ENCODE data around the gene UNK. TPM values are rescaled to one million over a fixed set of nuclear protein-coding genes. Genes with fewer than 3 reads are reported as not detected.

The UNK gene
- total and polyA plus RNA-seq, 4 donors = 4.0 to 16.4 (median 8.9) TPM

GRCh38 chr17:75774991-75775668 lies 9.5 kb upstream of the UNK start:
- Histone ChIP-seq H3K4me3 (ENCODE audit: low read depth in 1 of 3, low read length in 3 of 3) (no peak overlapping the region), H3K27me3 (ENCODE audit: control insufficient read depth in 4 of 4, insufficient read depth in 4 of 4, low read length in 3 of 4) (no peaks in the 10 kb centered on the region), H3K9ac (ENCODE audit: low read depth in 1 of 2, low read length in 2 of 2) (no peak overlapping the region), H3K4me1 (ENCODE audit: control insufficient read depth in 4 of 4, insufficient read depth in 4 of 4, low read length in 3 of 4) (peaks cover 3 to 58% (median 37%) of the 10 kb centered on the region in 4 donors), H3K36me3 (ENCODE audit: control insufficient read depth in 4 of 4, insufficient read depth in 3 of 4, low read depth in 1 of 4, low read length in 3 of 4) (peaks cover 0 to 13% (median 8%) of the 10 kb centered on the region in 4 donors), H3K9me3 (ENCODE audit: control insufficient read depth in 4 of 4, low read length in 3 of 4) (no peaks in the 10 kb centered on the region), H3K27ac (ENCODE audit: low read depth in 1 of 2, low read length in 2 of 2) (peak overlapping the region; percentile 39 to 64)
- WGBS = 81% methylated on average over 6 of the region's 6 CpGs
- no peak for DNase-seq (ENCODE audit: low spot score)
- TF ChIP-seq HNF4G (IDR thresholded peaks at IDR 0.05) (no peak), FOXA2 (IDR thresholded peaks at IDR 0.05) (no peak), YY1 (IDR thresholded peaks at IDR 0.05) (no peak), EGR1 (IDR thresholded peaks at IDR 0.05; ENCODE audit: low read depth in 2 of 2) (no peak), HNF4A (conservative IDR thresholded peaks at IDR 0.05) (no peak), RXRA (IDR thresholded peaks at IDR 0.05) (no peak), MAX (IDR thresholded peaks at IDR 0.05) (no peak), SP1 (IDR thresholded peaks at IDR 0.05) (no peak), RAD21 (IDR thresholded peaks at IDR 0.05) (no peak), CTCF (IDR thresholded peaks at IDR 0.05; ENCODE audit: low read depth, low read length, missing input control) (no peak), ATF3 (IDR thresholded peaks at IDR 0.05) (no peak), GABPA (IDR thresholded peaks at IDR 0.05 in 1 of 2, conservative IDR thresholded peaks at IDR 0.05 in 1 of 2) (no peak), ZBTB33 (IDR thresholded peaks at IDR 0.05) (no peak)

- Histone ChIP-seq H3K4me3 (ENCODE audit: low read depth in 1 of 3, low read length in 3 of 3) (peak overlapping the region in 1 of 3 donors; percentile 82), H3K27ac (ENCODE audit: low read depth in 1 of 2, low read length in 2 of 2) (peak overlapping the region; percentile 56 to 64), H3K36me3 (ENCODE audit: control insufficient read depth in 4 of 4, insufficient read depth in 3 of 4, low read depth in 1 of 4, low read length in 3 of 4) (peaks cover 0 to 13% (median 8%) of the 10 kb centered on the region in 4 donors), H3K9ac (ENCODE audit: low read depth in 1 of 2, low read length in 2 of 2) (peak overlapping the region in 1 of 2 donors; percentile 72), H3K27me3 (ENCODE audit: control insufficient read depth in 4 of 4, insufficient read depth in 4 of 4, low read length in 3 of 4) (no peaks in the 10 kb centered on the region), H3K9me3 (ENCODE audit: control insufficient read depth in 4 of 4, low read length in 3 of 4) (no peaks in the 10 kb centered on the region), H3K4me1 (ENCODE audit: control insufficient read depth in 4 of 4, insufficient read depth in 4 of 4, low read length in 3 of 4) (peaks cover 3 to 46% (median 31%) of the 10 kb centered on the region in 4 donors)
- WGBS = 44% methylated on average over 15 of the region's 15 CpGs
- DNase-seq (ENCODE audit: low spot score) = no peak
- TF ChIP-seq SP1 (IDR thresholded peaks at IDR 0.05) (peak; percentile 1), REST (IDR thresholded peaks at IDR 0.05) (no peak), ATF3 (IDR thresholded peaks at IDR 0.05) (no peak), YY1 (IDR thresholded peaks at IDR 0.05) (no peak), MAX (IDR thresholded peaks at IDR 0.05) (no peak), FOXA1 (IDR thresholded peaks at IDR 0.05) (no peak), TAF1 (conservative IDR thresholded peaks at IDR 0.05) (no peak), EGR1 (IDR thresholded peaks at IDR 0.05; ENCODE audit: low read depth in 2 of 2) (no peak), CTCF (IDR thresholded peaks at IDR 0.05; ENCODE audit: low read depth, low read length, missing input control) (no peak), GABPA (IDR thresholded peaks at IDR 0.05 in 1 of 2, conservative IDR thresholded peaks at IDR 0.05 in 1 of 2) (no peak), JUND (IDR thresholded peaks at IDR 0.05) (no peak), NR2F2 (IDR thresholded peaks at IDR 0.05) (peak; percentile 13), RXRA (IDR thresholded peaks at IDR 0.05) (no peak), RAD21 (IDR thresholded peaks at IDR 0.05) (no peak)
Observed at GRCh38 chr17:75776386-75777295, 8.0 kb upstream of the UNK start.
